SK-N-SH (cell line): ENCODE data around the gene NCAM1. TPM values are rescaled to one million over a fixed set of nuclear protein-coding genes. Genes with fewer than 3 reads are reported as not detected.
"Not testable (repeated sequence)": the region's sequence is repeated elsewhere in the genome, so short reads cannot be mapped to it uniquely, and the experiment has no call there.

Experiments used
- CTCF ChIA-PET: fragments of 300-600, 350-600 bp; formaldehyde crosslinking; extraction: SDS; loops from one replicate; lab custom pipeline; 2021; lab: Yijun Ruan, JAX
- POLR2A ChIA-PET: fragments of 350-600 bp; sonication (Branson Sonifier 250); formaldehyde crosslinking; extraction: SDS; loops from one replicate; lab custom pipeline; 2020; ENCODE audit warnings: antibody characterized with exemption, inconsistent platforms; lab: Yijun Ruan, JAX
- DNase-seq: peaks from one replicate; pipeline ENCODE4 v3.0.0; 2012
- H2AFZ ChIP-seq: fragments of 200-600 bp; sonication (generic); 2 replicates; pipeline ENCODE4 v1.8.1; 2016; ENCODE audit warnings: antibody characterized with exemption, mild to moderate bottlenecking, low read depth
- H3F3A ChIP-seq: fragments of 200-600 bp; sonication (generic); replicated peaks from 2 replicates; pipeline ENCODE3; 2016; ENCODE audit warnings: antibody characterized with exemption, mild to moderate bottlenecking; ENCODE audit not compliant: insufficient read depth
- H3K27ac ChIP-seq, 2 experiments: fragments of 200-500 bp in 1 of 2; fragments of 200-600 bp in 1 of 2; sonication (Bioruptor generic) in 1 of 2; sonication (generic), shearing (Covaris generic) in 1 of 2; 2 replicates each; pipeline versions ENCODE4 v1.5.1 to v1.6.1; 2014 to 2016; ENCODE audit warnings: low read depth in 2 of 2, inconsistent platforms in 1 of 2, low read length in 1 of 2, mild to moderate bottlenecking in 1 of 2, mixed read lengths in 1 of 2
- H3K27me3 ChIP-seq: fragments of 200-600 bp; sonication (generic), shearing (Covaris generic); 2 replicates; pipeline ENCODE4 v1.6.1; 2016; ENCODE audit warnings: mixed run types; ENCODE audit not compliant: insufficient read depth
- H3K36me3 ChIP-seq, 2 experiments: fragments of 200-500 bp in 1 of 2; fragments of 200-600 bp in 1 of 2; sonication (Bioruptor generic) in 1 of 2; sonication (generic) in 1 of 2; replicated peaks in 1 of 2; 2 replicates each; pipeline versions ENCODE3 to v1.5.1; 2014 to 2016; ENCODE audit warnings: low read length in 1 of 2, mild to moderate bottlenecking in 1 of 2; ENCODE audit not compliant: insufficient read depth in 2 of 2, control insufficient read depth in 1 of 2
- H3K4me1 ChIP-seq, 2 experiments: fragments of 200-500 bp in 1 of 2; fragments of 200-600 bp in 1 of 2; sonication (Bioruptor generic) in 1 of 2; sonication (generic), shearing (Covaris generic) in 1 of 2; 2 replicates each; pipeline versions ENCODE4 v1.5.1 to v1.6.1; 2014 to 2016; ENCODE audit warnings: low read depth in 1 of 2, low read length in 1 of 2, mixed run types in 1 of 2; ENCODE audit not compliant: insufficient read depth in 2 of 2, control insufficient read depth in 1 of 2
- H3K4me2 ChIP-seq: fragments of 200-600 bp; sonication (generic), shearing (Covaris generic); 2 replicates; pipeline ENCODE4 v1.6.1; 2017; ENCODE audit warnings: mixed run types
- H3K4me3 ChIP-seq, 2 experiments: fragments of 200-500 bp in 1 of 2; fragments of 200-600 bp in 1 of 2; sonication (Bioruptor generic) in 1 of 2; sonication (generic), shearing (Covaris generic) in 1 of 2; 2 replicates each; pipeline versions ENCODE4 v1.5.1 to v1.8.1; 2014 to 2016; ENCODE audit warnings: low read depth in 2 of 2, inconsistent platforms in 1 of 2, low read length in 1 of 2, mild to moderate bottlenecking in 1 of 2, mixed read lengths in 1 of 2, moderate library complexity in 1 of 2
- H3K79me2 ChIP-seq: fragments of 200-600 bp; sonication (generic); 2 replicates; pipeline ENCODE4 v1.8.1; 2017; ENCODE audit warnings: mild to moderate bottlenecking; ENCODE audit not compliant: insufficient read depth
- H3K9ac ChIP-seq: fragments of 200-600 bp; sonication (generic); 2 replicates; pipeline ENCODE4 v1.6.1; 2017; ENCODE audit warnings: mixed run types
- H3K9me2 ChIP-seq: fragments of 200-600 bp; sonication (generic); 2 replicates; pipeline ENCODE4 v1.6.1; 2017; ENCODE audit warnings: mixed run types
- H3K9me3 ChIP-seq: fragments of 200-600 bp; sonication (generic); 2 replicates; pipeline ENCODE4 v1.6.1; 2017; ENCODE audit warnings: mixed run types, mild to moderate bottlenecking, moderate library complexity
- H4K20me1 ChIP-seq: fragments of 200-600 bp; sonication (generic); 2 replicates; pipeline ENCODE4 v1.6.1; 2017; ENCODE audit warnings: mild to moderate bottlenecking, mixed run types; ENCODE audit not compliant: insufficient read depth
- CHD2 ChIP-seq: fragments of 150-350 bp; IDR thresholded peaks from 2 replicates; pipeline ENCODE4 v1.6.1; 2018; ENCODE audit warnings: low read length; ENCODE audit not compliant: partially characterized antibody
- EP300 ChIP-seq, 2 experiments: IDR thresholded peaks; 2 replicates each; pipeline versions ENCODE4 v1.4.0 to v1.6.1; 2012; ENCODE audit warnings: borderline replicate concordance in 1 of 2, low read depth in 1 of 2, low read length in 1 of 2
- EZH2phosphoT487 ChIP-seq: fragments of 200-600 bp; sonication (generic); IDR thresholded peaks from 2 replicates; pipeline ENCODE4 v1.6.1; 2017; ENCODE audit warnings: low read depth, mixed run types, mild to moderate bottlenecking, antibody characterized with exemption, moderate library complexity, borderline replicate concordance
- FOXM1 ChIP-seq: IDR thresholded peaks from 2 replicates; pipeline ENCODE4 v1.4.0; 2012; ENCODE audit warnings: low read depth, mild to moderate bottlenecking
- GABPA ChIP-seq: IDR thresholded peaks from 2 replicates; pipeline ENCODE4 v1.4.0; 2012; ENCODE audit warnings: low read depth, mild to moderate bottlenecking
- GATA2 ChIP-seq: sonication (generic); formaldehyde crosslinking; IDR thresholded peaks from 2 replicates; pipeline ENCODE4 v1.5.0; 2020; ENCODE audit warnings: mild to moderate bottlenecking, missing genetic modification reagents
- JUND ChIP-seq: IDR thresholded peaks from 2 replicates; pipeline ENCODE4 v1.4.0; 2012
- MXI1 ChIP-seq: IDR thresholded peaks from 2 replicates; pipeline ENCODE4 v1.6.1; 2012; ENCODE audit warnings: mild to moderate bottlenecking, low read depth, low read length, improper control_type of control experiment
- NRF1 ChIP-seq: IDR thresholded peaks from 2 replicates; pipeline ENCODE4 v1.6.1; 2012; ENCODE audit warnings: low read depth, mild to moderate bottlenecking, low read length
- RFX5 ChIP-seq: IDR thresholded peaks from 2 replicates; pipeline ENCODE4 v1.6.1; 2012; ENCODE audit warnings: mild to moderate bottlenecking, improper control_type of control experiment, low read length
- TAF1 ChIP-seq: IDR thresholded peaks from 2 replicates; pipeline ENCODE4 v1.6.1; 2012; ENCODE audit warnings: low read depth, mild to moderate bottlenecking, low read length, moderate library complexity, borderline replicate concordance
- TCF12 ChIP-seq: IDR thresholded peaks from 2 replicates; pipeline ENCODE4 v1.4.0; 2012
- ZBTB33 ChIP-seq: IDR thresholded peaks from 2 replicates; pipeline ENCODE4 v1.4.0; 2012; ENCODE audit warnings: low read depth, borderline replicate concordance
- whole genome bisulfite sequencing: methylation state at CpG from one replicate; pipeline ENCODE4 v1.1.6; 2017; ENCODE audit warnings: low lambda C conversion rate; 5-methylcytosine and 5-hydroxymethylcytosine counted together
- polyA plus RNA-seq, 3 experiments: library from polyadenylated mRNA; depleted of rRNA; stranded (reverse); fragments of >200 nt; gene quantifications; 2 replicates each; pipeline ENCODE4 v1.2.3, GENCODE V29; 2012
- TF ChIP-seq, protein P1 (sequence below): fragments of 200-600 bp; sonication (generic); IDR thresholded peaks from 2 replicates; pipeline ENCODE4 v1.6.1; 2017; ENCODE audit warnings: antibody characterized with exemption, mild to moderate bottlenecking, moderate library complexity
- TF ChIP-seq, protein P2 (sequence below): IDR thresholded peaks from 2 replicates; pipeline ENCODE4; 2012

The NCAM1 gene
- polyA plus RNA-seq, 1 of the 3 experiments (the other 2 are of a cell fraction), result 19.4 TPM

GRCh38 chr11:112961146-112961668 is at the start of gene NCAM1 (continued):
- TF ChIP-seq, protein P1, sequence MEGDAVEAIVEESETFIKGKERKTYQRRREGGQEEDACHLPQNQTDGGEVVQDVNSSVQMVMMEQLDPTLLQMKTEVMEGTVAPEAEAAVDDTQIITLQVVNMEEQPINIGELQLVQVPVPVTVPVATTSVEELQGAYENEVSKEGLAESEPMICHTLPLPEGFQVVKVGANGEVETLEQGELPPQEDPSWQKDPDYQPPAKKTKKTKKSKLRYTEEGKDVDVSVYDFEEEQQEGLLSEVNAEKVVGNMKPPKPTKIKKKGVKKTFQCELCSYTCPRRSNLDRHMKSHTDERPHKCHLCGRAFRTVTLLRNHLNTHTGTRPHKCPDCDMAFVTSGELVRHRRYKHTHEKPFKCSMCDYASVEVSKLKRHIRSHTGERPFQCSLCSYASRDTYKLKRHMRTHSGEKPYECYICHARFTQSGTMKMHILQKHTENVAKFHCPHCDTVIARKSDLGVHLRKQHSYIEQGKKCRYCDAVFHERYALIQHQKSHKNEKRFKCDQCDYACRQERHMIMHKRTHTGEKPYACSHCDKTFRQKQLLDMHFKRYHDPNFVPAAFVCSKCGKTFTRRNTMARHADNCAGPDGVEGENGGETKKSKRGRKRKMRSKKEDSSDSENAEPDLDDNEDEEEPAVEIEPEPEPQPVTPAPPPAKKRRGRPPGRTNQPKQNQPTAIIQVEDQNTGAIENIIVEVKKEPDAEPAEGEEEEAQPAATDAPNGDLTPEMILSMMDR, result no peak
- TF ChIP-seq MXI1, result peak; percentile 90
- TF ChIP-seq CHD2, result peak; percentile 99

DNA sequence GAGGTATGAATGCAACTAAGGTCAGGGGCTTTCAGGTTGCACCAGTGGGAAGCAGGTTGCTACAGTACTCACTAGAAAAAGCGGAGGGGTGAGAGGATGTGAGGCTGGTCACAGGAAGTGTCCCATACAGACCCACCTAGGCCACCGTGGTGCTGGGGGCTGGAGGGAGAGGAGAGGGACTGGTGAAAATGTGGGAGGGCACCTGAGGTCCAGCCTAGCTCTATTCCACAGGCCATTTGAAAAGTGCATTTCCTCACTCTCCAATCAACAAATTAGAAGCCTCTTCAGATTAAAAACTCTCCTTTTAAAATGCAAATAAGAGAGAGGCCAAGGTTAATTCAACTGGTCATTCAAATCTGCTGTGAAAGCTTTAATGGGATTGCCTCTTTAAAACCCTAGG is 38.6 kb upstream of the NCAM1 start:
- ChIA-PET POLR2A (no interaction called here), CTCF (no interaction called here)
- no peak for DNase-seq
- Histone ChIP-seq H4K20me1 (no peaks in the 10 kb centered on the region), H3K27me3 (no peaks in the 10 kb centered on the region; the same call in 1 of the 2 replicates), H3K9me2 (no peaks in the 10 kb centered on the region), H3K4me3 (no peak overlapping the region), H3K4me2 (no peak overlapping the region), H3K27ac (no peak overlapping the region), H3K9ac (no peak overlapping the region)
- TF ChIP-seq EP300 (IDR thresholded peaks at IDR 0.05; ENCODE audit: borderline replicate concordance in 1 of 2, low read depth in 1 of 2, low read length in 1 of 2), result no peak
- no peak for TF ChIP-seq NRF1
- TF ChIP-seq EZH2phosphoT487, result no peak
- no peak for TF ChIP-seq ZBTB33
- no peak for TF ChIP-seq GABPA
- no peak for TF ChIP-seq RFX5
- TF ChIP-seq GATA2 (CRISPR knock-in tag), result no peak
- TF ChIP-seq, protein P2, sequence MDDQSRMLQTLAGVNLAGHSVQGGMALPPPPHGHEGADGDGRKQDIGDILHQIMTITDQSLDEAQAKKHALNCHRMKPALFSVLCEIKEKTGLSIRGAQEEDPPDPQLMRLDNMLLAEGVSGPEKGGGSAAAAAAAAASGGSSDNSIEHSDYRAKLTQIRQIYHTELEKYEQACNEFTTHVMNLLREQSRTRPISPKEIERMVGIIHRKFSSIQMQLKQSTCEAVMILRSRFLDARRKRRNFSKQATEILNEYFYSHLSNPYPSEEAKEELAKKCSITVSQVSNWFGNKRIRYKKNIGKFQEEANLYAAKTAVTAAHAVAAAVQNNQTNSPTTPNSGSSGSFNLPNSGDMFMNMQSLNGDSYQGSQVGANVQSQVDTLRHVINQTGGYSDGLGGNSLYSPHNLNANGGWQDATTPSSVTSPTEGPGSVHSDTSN, result no peak
- TF ChIP-seq TCF12, result no peak
- no peak for TF ChIP-seq MXI1
- no peak for TF ChIP-seq JUND
- TF ChIP-seq FOXM1, result no peak
- TF ChIP-seq TAF1, result no peak
- TF ChIP-seq, all 33 proteins: peak for 0
- no peaks in the 10 kb centered on the region for H3K9me3 ChIP-seq
- no peaks in the 10 kb centered on the region for H3F3A ChIP-seq
- H3K36me3 ChIP-seq, result no peaks in the 10 kb centered on the region
- WGBS, result 44% methylated on average over 2 of the region's 2 CpGs
- H3K4me1 ChIP-seq, result no peaks in the 10 kb centered on the region
- no peak overlapping the region for H2AFZ ChIP-seq
- H3K79me2 ChIP-seq, result no peaks in the 10 kb centered on the region

- H3K4me1 ChIP-seq, H2AFZ ChIP-seq, H3K27me3 ChIP-seq, H3K9me3 ChIP-seq, H3K9ac ChIP-seq, H3K27ac ChIP-seq, DNase-seq, H3K9me2 ChIP-seq, H3F3A ChIP-seq, POLR2A ChIA-PET, CTCF ChIA-PET, H3K4me3 ChIP-seq, H3K4me2 ChIP-seq, H4K20me1 ChIP-seq, H3K36me3 ChIP-seq, H3K79me2 ChIP-seq: not testable (repeated sequence)
- WGBS, result 87% methylated on average over 6 of the region's 6 CpGs
Observed at GRCh38 chr11:112924836-112925235, 36.4 kb upstream of the NCAM1 start.
